HCT116 (cell line): ENCODE data around the gene SEMA4C. TPM values are rescaled to one million over a fixed set of nuclear protein-coding genes. Genes with fewer than 3 reads are reported as not detected.

Experiments
- ATAC-seq: fragments of 200-7000 bp; cut with Tn5 transposase; 2 replicates; pipeline ENCODE4 v1.9.1; 2020; ENCODE audit warnings: mild to moderate bottlenecking, moderate library complexity
- BruUV-seq: library from RNA; stranded (reverse); fragments of 400-500 nt; replicated peaks from 2 replicates; lab custom pipeline; 2021; lab: Mats Ljungman, UMichigan
- CTCF ChIA-PET: fragments of 300-600 bp; sonication (Branson Sonifier 250); formaldehyde crosslinking; loops from one replicate; lab custom pipeline; 2021; ENCODE audit warnings: antibody characterized with exemption; lab: Charles Lee
- POLR2A ChIA-PET: fragments of 300-600, 350-600 bp; sonication (Branson Sonifier 250); formaldehyde crosslinking; loops from one replicate; lab custom pipeline; 2021; ENCODE audit warnings: antibody characterized with exemption; lab: Charles Lee
- RAD21 ChIA-PET, 2 experiments: fragments of 300-600 bp; sonication (Branson Sonifier 250); formaldehyde crosslinking; loops; one replicate each; lab custom pipeline; 2023; ENCODE audit warnings: low total read pairs in 2 of 2; ENCODE audit not compliant: uncharacterized antibody in 2 of 2, unreplicated experiment in 2 of 2, low non-redundant PET in 1 of 2; lab: Charles Lee
- DNase-seq: peaks from one replicate; pipeline ENCODE4 v3.0.0-alpha.2; 2010; ENCODE audit warnings: low read depth, low spot score
- H2AFZ ChIP-seq: fragments of 200-600 bp; shearing (Covaris generic), sonication (generic); 2 replicates; pipeline ENCODE4 v1.6.1; 2017; ENCODE audit warnings: low read depth, mixed run types, mixed read lengths, antibody characterized with exemption, low read length; ENCODE audit not compliant: poor library complexity, severe bottlenecking
- H3K27ac ChIP-seq: 2 replicates; pipeline ENCODE4 v1.5.1; 2012; ENCODE audit warnings: low read depth, low read length
- H3K27me3 ChIP-seq: fragments of 200-600 bp; sonication (generic); 2 replicates; pipeline ENCODE4 v1.6.1; 2016; ENCODE audit warnings: mixed run types, low read length, mixed read lengths; ENCODE audit not compliant: insufficient read depth
- H3K36me3 ChIP-seq, 2 experiments: fragments of 200-500 bp in 1 of 2; fragments of 200-600 bp in 1 of 2; sonication (Bioruptor generic) in 1 of 2; sonication (generic) in 1 of 2; 2 replicates each; pipeline versions ENCODE4 v1.5.1 to v1.6.1; 2014 to 2016; ENCODE audit warnings: low read length in 2 of 2, inconsistent platforms in 1 of 2, mixed read lengths in 1 of 2, mixed run types in 1 of 2; ENCODE audit not compliant: insufficient read depth in 2 of 2, control insufficient read depth in 1 of 2
- H3K4me1 ChIP-seq, 2 experiments: fragments of 200-600 bp in 1 of 2; sonication (generic) in 1 of 2; 2 replicates each; pipeline versions ENCODE4 v1.5.1 to v1.6.1; 2012 to 2017; ENCODE audit warnings: low read length in 2 of 2, inconsistent platforms in 1 of 2, mild to moderate bottlenecking in 1 of 2, mixed read lengths in 1 of 2, mixed run types in 1 of 2, moderate library complexity in 1 of 2; ENCODE audit not compliant: insufficient read depth in 2 of 2, control insufficient read depth in 1 of 2
- H3K4me2 ChIP-seq: fragments of 200-600 bp; sonication (generic); 2 replicates; pipeline ENCODE4 v1.6.1; 2017; ENCODE audit warnings: mixed run types, low read length, mixed read lengths
- H3K4me3 ChIP-seq, 2 experiments: fragments of 200-600 bp in 1 of 2; sonication (generic) in 1 of 2; replicated peaks in 1 of 2; 2 replicates each; pipeline ENCODE4 v1.5.1; 2011 to 2016; ENCODE audit warnings: low read length in 2 of 2, control low read depth in 1 of 2, low read depth in 1 of 2, mild to moderate bottlenecking in 1 of 2, mixed read lengths in 1 of 2, mixed run types in 1 of 2
- H3K79me2 ChIP-seq: fragments of 200-600 bp; sonication (generic); 2 replicates; pipeline ENCODE4 v1.6.1; 2017; ENCODE audit warnings: mild to moderate bottlenecking, mixed run types, low read length, moderate library complexity, mixed read lengths; ENCODE audit not compliant: insufficient read depth
- H3K9ac ChIP-seq: fragments of 200-600 bp; sonication (generic); 2 replicates; pipeline ENCODE4 v1.6.1; 2016; ENCODE audit warnings: low read length, mixed read lengths
- H3K9me2 ChIP-seq: fragments of 200-600 bp; sonication (generic), shearing (Covaris generic); 2 replicates; pipeline ENCODE4 v1.6.1; 2017; ENCODE audit warnings: mixed run types, mild to moderate bottlenecking, moderate library complexity; ENCODE audit not compliant: insufficient read depth
- H3K9me3 ChIP-seq, 2 experiments: fragments of 200-500 bp in 1 of 2; fragments of 200-600 bp in 1 of 2; sonication (Bioruptor generic) in 1 of 2; sonication (generic) in 1 of 2; 2 replicates each; pipeline ENCODE4 v1.6.1; 2014 to 2017; ENCODE audit warnings: low read length in 2 of 2, mixed read lengths in 2 of 2, inconsistent platforms in 1 of 2, low read depth in 1 of 2, mild to moderate bottlenecking in 1 of 2, mixed run types in 1 of 2, moderate library complexity in 1 of 2; ENCODE audit not compliant: control insufficient read depth in 1 of 2, insufficient read depth in 1 of 2
- H4K20me1 ChIP-seq: fragments of 200-600 bp; sonication (generic), shearing (Covaris generic); 2 replicates; pipeline ENCODE4 v1.6.1; 2017; ENCODE audit warnings: mixed run types, mild to moderate bottlenecking, moderate library complexity; ENCODE audit not compliant: insufficient read depth
- CBX3 ChIP-seq: IDR thresholded peaks from 2 replicates; pipeline ENCODE4 v1.6.1; 2012; ENCODE audit warnings: low read depth
- CEBPB ChIP-seq: IDR thresholded peaks from 2 replicates; pipeline ENCODE4 v1.6.1; 2012; ENCODE audit warnings: low read depth
- EGR1 ChIP-seq: IDR thresholded peaks from 2 replicates; pipeline ENCODE4 v1.6.1; 2012; ENCODE audit warnings: low read depth
- ELF1 ChIP-seq: IDR thresholded peaks from 2 replicates; pipeline ENCODE4 v1.6.1; 2012; ENCODE audit warnings: low read depth, borderline replicate concordance
- EZH2phosphoT487 ChIP-seq: fragments of 200-600 bp; IDR thresholded peaks from 2 replicates; pipeline ENCODE4 v1.6.1; 2018; ENCODE audit warnings: antibody characterized with exemption, borderline replicate concordance
- FOSL1 ChIP-seq: IDR thresholded peaks from 2 replicates; pipeline ENCODE4 v1.6.1; 2012; ENCODE audit warnings: low read depth
- JUND ChIP-seq: IDR thresholded peaks from 2 replicates; pipeline ENCODE4 v1.6.1; 2012
- POLR2A ChIP-seq: IDR thresholded peaks from 2 replicates; pipeline ENCODE4 v1.7.0; 2011; ENCODE audit warnings: borderline replicate concordance; ENCODE audit not compliant: insufficient read depth, insufficient read length; ENCODE audit errors: extremely low read depth
- RAD21 ChIP-seq: IDR thresholded peaks from 2 replicates; pipeline ENCODE4 v1.6.1; 2012; ENCODE audit warnings: low read depth, mild to moderate bottlenecking
- SIN3A ChIP-seq: IDR thresholded peaks from 2 replicates; pipeline ENCODE4 v1.6.1; 2012; ENCODE audit warnings: low read depth
- SP1 ChIP-seq: IDR thresholded peaks from 2 replicates; pipeline ENCODE4 v1.6.1; 2012; ENCODE audit warnings: low read depth
- SRF ChIP-seq: IDR thresholded peaks from 2 replicates; pipeline ENCODE4 v1.6.1; 2012; ENCODE audit warnings: low read depth
- TCF7L2 ChIP-seq: IDR thresholded peaks from 2 replicates; pipeline ENCODE4 v1.7.0; 2011; ENCODE audit warnings: borderline replicate concordance, inconsistent platforms; ENCODE audit not compliant: insufficient read depth, insufficient read length; ENCODE audit errors: extremely low read depth
- YY1 ChIP-seq: IDR thresholded peaks from 2 replicates; pipeline ENCODE4 v1.6.1; 2011; ENCODE audit warnings: low read length, low read depth, moderate library complexity, mild to moderate bottlenecking; ENCODE audit not compliant: insufficient replicate concordance; ENCODE audit errors: extremely low read depth
- ZFX ChIP-seq: fragments of 450-650 bp; IDR thresholded peaks from 2 replicates; pipeline ENCODE4 v1.6.1; 2017
- intact Hi-C: fragments of 100-400 bp; cut with micrococcal nuclease; formaldehyde crosslinking; loops from 2 replicates; pipeline ENCODE4 v1.10.0; 2022
- total RNA-seq: library from RNA; stranded (reverse); gene quantifications from one replicate; pipeline ENCODE4 v1.2.1, GENCODE V29; 2021; ENCODE audit not compliant: unreplicated experiment
- TF ChIP-seq, protein P1 (sequence below): IDR thresholded peaks from 2 replicates; pipeline ENCODE4 v1.6.1; 2011; ENCODE audit warnings: mild to moderate bottlenecking, low read length, moderate library complexity; ENCODE audit not compliant: insufficient replicate concordance; ENCODE audit errors: extremely low read depth
- TF ChIP-seq, protein P2 (sequence below), 3 experiments: fragments of 200-600 bp in 1 of 3; sonication (generic) in 1 of 3; IDR thresholded peaks in 2 of 3; conservative IDR thresholded peaks in 1 of 3; 2 replicates each; pipeline ENCODE4 v1.5.1; 2012 to 2017; ENCODE audit warnings: low read depth in 2 of 3, low read length in 2 of 3, antibody characterized with exemption in 1 of 3, borderline replicate concordance in 1 of 3, control low read depth in 1 of 3, mild to moderate bottlenecking in 1 of 3, mixed read lengths in 1 of 3, mixed run types in 1 of 3, moderate library complexity in 1 of 3; ENCODE audit not compliant: insufficient read depth in 1 of 3
- TF ChIP-seq, protein P3 (sequence below): IDR thresholded peaks from 2 replicates; pipeline ENCODE4 v1.6.1; 2012
- TF ChIP-seq, protein P4 (sequence below): IDR thresholded peaks from 2 replicates; pipeline ENCODE4 v1.6.1; 2012
- TF ChIP-seq, protein P5 (sequence below): IDR thresholded peaks from 2 replicates; pipeline ENCODE4 v1.6.1; 2012; ENCODE audit warnings: low read depth

SEMA4C gene
- total RNA-seq, 1 experiment from 2014 or later: 25.4 TPM

DNA sequence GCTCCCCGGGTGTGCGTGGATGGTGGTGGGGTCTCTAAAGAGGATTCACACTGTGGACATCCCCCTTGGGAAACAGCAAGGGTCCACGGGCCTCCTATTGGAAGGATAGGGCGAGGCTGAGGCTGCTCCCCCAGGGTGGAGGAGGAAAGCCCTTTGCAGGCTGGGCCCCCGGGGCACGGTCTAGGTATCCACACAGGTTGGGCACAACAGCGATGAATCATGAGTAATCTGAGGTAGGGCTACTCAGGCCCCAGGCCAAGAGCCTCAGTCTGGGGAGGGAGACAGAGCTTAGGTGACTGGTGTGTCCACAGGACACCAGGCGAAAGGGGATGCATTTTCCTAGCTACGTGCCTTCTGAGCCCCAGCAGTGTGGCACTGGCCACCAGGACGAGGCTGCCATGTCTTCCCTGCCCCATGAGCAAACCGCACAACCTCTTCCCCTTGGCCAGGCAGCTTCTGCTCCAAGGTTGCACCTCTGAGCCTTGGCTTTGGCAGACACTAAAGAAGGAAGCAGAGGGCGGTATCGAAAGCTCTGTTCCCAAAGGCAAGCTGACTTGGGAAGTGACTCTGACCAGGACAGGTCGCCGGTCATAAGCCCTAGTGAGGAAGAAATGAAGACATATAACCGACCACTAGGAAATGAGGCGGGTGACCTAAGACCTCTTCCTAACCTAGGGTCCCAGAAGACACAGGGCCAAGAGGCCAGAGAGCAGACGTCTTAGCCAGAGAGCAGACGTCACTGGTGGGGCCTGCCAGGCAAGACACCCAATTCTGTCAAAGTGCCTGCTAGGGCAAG, 14.6 kb upstream of the SEMA4C start:
- no peaks in the 10 kb centered on the region for H3K79me2 ChIP-seq
- H3K36me3 ChIP-seq: no peaks in the 10 kb centered on the region
- H3K9me3 ChIP-seq: no peaks in the 10 kb centered on the region
- no peak overlapping the region for H3K4me2 ChIP-seq
- no peak overlapping the region for H3K4me3 ChIP-seq
- intact Hi-C loops: no loop called here
- ChIA-PET RAD21 (no interaction called here), POLR2A (no interaction called here), CTCF (interaction anchor here (0.6 kb wide), 1 partner anchor 32 kb away, joined by 4 read pairs; no protein-coding TSS in a partner anchor)
- H4K20me1 ChIP-seq: no peaks in the 10 kb centered on the region
- H3K27ac ChIP-seq: no peak overlapping the region
- no peak overlapping the region for H2AFZ ChIP-seq
- no peak for DNase-seq
- no TSS peak for BruUV-seq
- no peak overlapping the region for H3K9ac ChIP-seq
- peaks cover 0 to 8% of the 10 kb centered on the region in 2 experiments; a peak in 1 of 4 replicates for H3K4me1 ChIP-seq
- H3K27me3 ChIP-seq: no peaks in the 10 kb centered on the region
- no peaks in the 10 kb centered on the region for H3K9me2 ChIP-seq
- 0 out of 2 replicates have a peak, but pooled peaks have one; percentile 46 for ATAC-seq
- TF ChIP-seq POLR2A: no peak
- no peak for TF ChIP-seq JUND
- TF ChIP-seq, protein P1, sequence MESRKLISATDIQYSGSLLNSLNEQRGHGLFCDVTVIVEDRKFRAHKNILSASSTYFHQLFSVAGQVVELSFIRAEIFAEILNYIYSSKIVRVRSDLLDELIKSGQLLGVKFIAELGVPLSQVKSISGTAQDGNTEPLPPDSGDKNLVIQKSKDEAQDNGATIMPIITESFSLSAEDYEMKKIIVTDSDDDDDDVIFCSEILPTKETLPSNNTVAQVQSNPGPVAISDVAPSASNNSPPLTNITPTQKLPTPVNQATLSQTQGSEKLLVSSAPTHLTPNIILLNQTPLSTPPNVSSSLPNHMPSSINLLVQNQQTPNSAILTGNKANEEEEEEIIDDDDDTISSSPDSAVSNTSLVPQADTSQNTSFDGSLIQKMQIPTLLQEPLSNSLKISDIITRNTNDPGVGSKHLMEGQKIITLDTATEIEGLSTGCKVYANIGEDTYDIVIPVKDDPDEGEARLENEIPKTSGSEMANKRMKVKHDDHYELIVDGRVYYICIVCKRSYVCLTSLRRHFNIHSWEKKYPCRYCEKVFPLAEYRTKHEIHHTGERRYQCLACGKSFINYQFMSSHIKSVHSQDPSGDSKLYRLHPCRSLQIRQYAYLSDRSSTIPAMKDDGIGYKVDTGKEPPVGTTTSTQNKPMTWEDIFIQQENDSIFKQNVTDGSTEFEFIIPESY: no peak
- TF ChIP-seq, protein P2, sequence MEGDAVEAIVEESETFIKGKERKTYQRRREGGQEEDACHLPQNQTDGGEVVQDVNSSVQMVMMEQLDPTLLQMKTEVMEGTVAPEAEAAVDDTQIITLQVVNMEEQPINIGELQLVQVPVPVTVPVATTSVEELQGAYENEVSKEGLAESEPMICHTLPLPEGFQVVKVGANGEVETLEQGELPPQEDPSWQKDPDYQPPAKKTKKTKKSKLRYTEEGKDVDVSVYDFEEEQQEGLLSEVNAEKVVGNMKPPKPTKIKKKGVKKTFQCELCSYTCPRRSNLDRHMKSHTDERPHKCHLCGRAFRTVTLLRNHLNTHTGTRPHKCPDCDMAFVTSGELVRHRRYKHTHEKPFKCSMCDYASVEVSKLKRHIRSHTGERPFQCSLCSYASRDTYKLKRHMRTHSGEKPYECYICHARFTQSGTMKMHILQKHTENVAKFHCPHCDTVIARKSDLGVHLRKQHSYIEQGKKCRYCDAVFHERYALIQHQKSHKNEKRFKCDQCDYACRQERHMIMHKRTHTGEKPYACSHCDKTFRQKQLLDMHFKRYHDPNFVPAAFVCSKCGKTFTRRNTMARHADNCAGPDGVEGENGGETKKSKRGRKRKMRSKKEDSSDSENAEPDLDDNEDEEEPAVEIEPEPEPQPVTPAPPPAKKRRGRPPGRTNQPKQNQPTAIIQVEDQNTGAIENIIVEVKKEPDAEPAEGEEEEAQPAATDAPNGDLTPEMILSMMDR (IDR thresholded peaks at IDR 0.05 in 2 of 3, conservative IDR thresholded peaks at IDR 0.05 in 1 of 3; ENCODE audit: borderline replicate concordance in 1 of 3, insufficient read depth in 1 of 3, low read depth in 2 of 3, low read length in 2 of 3): no peak
- TF ChIP-seq YY1: no peak
- TF ChIP-seq FOSL1: no peak
- TF ChIP-seq, protein P3, sequence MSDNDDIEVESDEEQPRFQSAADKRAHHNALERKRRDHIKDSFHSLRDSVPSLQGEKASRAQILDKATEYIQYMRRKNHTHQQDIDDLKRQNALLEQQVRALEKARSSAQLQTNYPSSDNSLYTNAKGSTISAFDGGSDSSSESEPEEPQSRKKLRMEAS: no peak
- TF ChIP-seq CEBPB: no peak
- no peak for TF ChIP-seq SIN3A
- no peak for TF ChIP-seq SRF
- no peak for TF ChIP-seq CBX3
- no peak for TF ChIP-seq SP1
- TF ChIP-seq ELF1: no peak
- TF ChIP-seq RAD21: no peak
- no peak for TF ChIP-seq EGR1
- TF ChIP-seq, protein P4, sequence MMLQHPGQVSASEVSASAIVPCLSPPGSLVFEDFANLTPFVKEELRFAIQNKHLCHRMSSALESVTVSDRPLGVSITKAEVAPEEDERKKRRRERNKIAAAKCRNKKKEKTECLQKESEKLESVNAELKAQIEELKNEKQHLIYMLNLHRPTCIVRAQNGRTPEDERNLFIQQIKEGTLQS: no peak
- TF ChIP-seq, protein P5, sequence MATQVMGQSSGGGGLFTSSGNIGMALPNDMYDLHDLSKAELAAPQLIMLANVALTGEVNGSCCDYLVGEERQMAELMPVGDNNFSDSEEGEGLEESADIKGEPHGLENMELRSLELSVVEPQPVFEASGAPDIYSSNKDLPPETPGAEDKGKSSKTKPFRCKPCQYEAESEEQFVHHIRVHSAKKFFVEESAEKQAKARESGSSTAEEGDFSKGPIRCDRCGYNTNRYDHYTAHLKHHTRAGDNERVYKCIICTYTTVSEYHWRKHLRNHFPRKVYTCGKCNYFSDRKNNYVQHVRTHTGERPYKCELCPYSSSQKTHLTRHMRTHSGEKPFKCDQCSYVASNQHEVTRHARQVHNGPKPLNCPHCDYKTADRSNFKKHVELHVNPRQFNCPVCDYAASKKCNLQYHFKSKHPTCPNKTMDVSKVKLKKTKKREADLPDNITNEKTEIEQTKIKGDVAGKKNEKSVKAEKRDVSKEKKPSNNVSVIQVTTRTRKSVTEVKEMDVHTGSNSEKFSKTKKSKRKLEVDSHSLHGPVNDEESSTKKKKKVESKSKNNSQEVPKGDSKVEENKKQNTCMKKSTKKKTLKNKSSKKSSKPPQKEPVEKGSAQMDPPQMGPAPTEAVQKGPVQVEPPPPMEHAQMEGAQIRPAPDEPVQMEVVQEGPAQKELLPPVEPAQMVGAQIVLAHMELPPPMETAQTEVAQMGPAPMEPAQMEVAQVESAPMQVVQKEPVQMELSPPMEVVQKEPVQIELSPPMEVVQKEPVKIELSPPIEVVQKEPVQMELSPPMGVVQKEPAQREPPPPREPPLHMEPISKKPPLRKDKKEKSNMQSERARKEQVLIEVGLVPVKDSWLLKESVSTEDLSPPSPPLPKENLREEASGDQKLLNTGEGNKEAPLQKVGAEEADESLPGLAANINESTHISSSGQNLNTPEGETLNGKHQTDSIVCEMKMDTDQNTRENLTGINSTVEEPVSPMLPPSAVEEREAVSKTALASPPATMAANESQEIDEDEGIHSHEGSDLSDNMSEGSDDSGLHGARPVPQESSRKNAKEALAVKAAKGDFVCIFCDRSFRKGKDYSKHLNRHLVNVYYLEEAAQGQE: no peak
- no peak for TF ChIP-seq ZFX
- no peak for TF ChIP-seq EZH2phosphoT487
- no peak for TF ChIP-seq TCF7L2
- TF ChIP-seq, all 23 proteins: peak for 0
